GM10266 (cell line): Measurements from ENCODE around the gene NADK2.

Experiments
- DNase-seq: peaks from one replicate; pipeline ENCODE4 v3.0.0; 2012; ENCODE audit errors: extremely low spot score
- TF ChIP-seq, protein P1 (sequence below): IDR thresholded peaks from 2 replicates; pipeline ENCODE4 v1.5.1; 2012; ENCODE audit warnings: mild to moderate bottlenecking, low read depth; ENCODE audit not compliant: control insufficient read depth, insufficient read depth; ENCODE audit errors: missing control alignments

Gene NADK2

DNA sequence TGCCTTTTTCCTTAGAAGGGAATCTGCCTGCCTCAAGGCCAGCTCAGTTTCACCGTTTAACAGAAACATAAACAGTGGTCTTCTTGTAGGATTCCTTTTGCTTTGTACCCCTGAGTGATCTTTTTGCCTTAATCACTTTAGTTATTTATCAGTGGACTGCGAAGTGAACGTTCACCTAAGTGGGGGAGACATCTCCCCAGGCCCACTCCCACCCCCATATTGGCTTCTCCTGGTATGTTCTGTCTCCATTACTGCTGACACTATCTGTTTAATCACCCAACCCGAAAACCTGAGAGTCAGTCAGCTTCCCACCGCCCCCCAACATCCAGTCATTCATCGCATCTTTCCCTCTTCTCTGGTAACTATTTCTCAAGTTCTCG lies 88.4 kb downstream of the NADK2 start:
- DNase-seq, result no peak

DNA sequence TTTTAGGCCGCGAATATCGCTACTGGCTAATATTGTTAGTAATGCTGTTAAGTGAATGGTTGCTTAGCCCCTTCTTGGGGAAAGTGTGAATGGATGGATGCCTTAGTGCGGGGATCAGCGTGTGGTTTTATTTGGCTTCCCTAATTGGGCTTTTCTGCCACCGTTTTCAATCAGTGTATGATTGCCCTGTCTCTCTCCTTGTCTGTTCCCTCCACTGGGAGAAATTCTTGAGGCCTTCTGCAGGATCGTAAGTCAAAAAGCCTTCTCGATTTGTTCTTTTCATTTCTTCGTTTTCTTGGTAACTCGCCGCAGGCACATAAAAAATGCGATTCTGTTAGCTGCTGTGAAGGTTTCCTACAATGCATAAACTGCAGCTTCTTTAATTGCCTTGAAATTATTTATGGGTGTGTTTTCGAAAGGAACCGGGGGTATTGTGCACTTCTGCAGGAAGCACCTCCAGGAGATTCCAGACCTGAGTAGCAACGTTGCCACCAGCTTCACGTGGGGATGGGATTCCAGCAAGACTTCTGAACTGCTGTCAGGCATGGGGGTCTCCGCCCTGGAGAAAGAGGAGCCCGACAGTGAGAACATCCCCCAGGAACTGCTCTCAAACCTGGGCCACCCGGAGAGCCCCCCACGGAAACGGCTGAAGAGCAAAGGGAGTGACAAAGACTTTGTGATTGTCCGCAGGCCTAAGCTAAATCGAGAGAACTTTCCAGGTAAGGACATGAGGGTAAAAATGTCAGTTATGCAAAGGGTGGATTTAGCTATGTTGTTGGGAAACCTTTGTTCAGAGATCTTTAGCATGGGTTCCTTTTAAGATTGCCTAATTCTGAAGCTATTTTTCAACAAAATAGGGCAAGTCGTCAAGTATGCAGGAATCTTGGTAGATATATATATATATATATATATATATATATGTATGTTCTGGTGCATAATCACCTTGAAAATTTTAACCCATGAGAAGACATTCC lies 89.1 kb downstream of the NADK2 start:
- no peak for DNase-seq
- TF ChIP-seq, protein P1, sequence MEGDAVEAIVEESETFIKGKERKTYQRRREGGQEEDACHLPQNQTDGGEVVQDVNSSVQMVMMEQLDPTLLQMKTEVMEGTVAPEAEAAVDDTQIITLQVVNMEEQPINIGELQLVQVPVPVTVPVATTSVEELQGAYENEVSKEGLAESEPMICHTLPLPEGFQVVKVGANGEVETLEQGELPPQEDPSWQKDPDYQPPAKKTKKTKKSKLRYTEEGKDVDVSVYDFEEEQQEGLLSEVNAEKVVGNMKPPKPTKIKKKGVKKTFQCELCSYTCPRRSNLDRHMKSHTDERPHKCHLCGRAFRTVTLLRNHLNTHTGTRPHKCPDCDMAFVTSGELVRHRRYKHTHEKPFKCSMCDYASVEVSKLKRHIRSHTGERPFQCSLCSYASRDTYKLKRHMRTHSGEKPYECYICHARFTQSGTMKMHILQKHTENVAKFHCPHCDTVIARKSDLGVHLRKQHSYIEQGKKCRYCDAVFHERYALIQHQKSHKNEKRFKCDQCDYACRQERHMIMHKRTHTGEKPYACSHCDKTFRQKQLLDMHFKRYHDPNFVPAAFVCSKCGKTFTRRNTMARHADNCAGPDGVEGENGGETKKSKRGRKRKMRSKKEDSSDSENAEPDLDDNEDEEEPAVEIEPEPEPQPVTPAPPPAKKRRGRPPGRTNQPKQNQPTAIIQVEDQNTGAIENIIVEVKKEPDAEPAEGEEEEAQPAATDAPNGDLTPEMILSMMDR, result no peak

More for the DNA sequence above, 88.4 kb downstream of the NADK2 start:
- TF ChIP-seq, protein P1, result no peak

DNA sequence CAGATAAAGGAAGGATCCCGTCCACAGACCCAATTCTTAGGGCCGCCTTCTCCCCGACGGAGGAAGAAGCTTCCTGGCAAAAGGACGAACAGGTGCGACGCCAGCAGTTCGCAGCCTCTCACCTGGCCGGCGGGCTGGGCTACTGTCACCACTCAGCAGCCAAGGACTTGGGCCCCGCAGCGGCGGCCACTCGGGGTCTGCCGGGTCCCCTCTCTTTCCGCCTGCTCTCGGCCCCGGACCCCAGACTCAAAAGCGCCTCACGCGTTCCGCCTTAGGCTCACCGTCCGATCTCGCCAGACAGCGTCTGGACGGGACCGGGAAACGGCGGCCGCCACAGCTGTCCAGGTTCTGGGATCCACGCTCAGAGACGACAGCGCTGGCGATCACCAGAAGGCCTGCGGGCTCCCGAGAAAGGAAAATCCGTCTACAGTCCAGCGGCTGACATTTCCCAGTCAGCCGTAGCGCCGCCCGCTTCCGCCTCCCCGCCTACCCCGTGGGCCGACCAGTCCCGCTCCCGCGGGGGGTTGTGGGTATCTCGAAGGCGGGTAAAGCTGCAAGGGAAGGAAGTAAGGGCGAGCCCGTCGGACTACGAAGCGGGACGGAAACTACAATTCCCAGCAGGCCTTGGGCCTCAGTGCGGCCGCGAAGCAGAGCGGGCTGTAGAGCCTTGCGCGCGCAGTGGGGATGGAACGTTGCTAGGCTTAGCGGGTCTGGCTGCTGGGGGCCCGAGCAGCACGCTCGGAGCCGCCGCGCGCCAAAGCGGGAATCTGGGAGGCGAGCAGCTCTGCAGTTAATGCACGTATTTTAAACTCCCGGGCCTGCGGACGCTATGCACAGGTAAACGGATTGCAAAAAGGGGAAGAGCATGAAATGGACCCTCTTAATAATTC lies 90.0 kb downstream of the NADK2 start, which contains the start of the genes LMBRD2 and SKP2:
LMBRD2 (minus strand) TSS at position 454 of the 890 bp plus-strand sequence. CDS start 8,538 bp downstream, outside the sequence.
SKP2 (plus strand) TSS at position 678 of the 890 bp plus-strand sequence; CDS start at position 830, 152 bp downstream.
- peak; percentile 89 for DNase-seq
- TF ChIP-seq, protein P1, result no peak

DNA sequence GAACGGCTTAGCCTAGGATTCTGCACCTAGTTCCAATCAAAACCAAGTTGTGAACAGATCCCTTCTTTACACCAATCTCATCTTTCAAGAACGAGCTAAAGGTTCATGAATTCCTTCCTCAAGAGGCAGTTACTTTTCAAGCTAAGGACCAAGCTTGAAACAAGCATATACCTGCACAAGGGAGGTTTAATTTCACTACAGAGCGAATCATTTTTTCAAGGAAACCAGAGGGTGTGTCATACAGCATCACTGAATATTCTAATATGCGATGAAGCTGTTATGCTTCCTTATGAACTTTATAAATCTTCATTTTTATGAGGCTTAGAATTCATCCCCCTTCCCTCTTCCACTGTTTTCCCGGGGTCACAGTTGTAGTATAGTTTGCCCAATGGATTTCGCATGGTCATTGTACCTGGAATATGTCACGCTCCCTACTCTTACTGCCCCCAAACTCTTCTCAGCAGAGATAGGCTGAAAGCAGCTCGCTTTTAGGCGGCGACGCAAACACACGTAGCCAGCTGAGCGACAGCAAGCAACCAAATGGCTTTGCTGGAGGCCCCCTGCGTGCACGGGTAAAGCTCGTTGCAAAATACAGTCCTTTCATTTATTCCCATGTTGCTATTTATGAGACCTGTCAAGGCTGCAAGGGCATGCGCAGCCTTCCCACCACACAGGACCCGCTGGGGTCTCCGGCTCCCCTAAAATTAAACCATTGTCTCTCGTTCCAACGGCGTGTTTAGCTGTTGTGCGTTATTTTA lies 90.9 kb downstream of the NADK2 start:
- DNase-seq, result peak; percentile 42
- TF ChIP-seq, protein P1, result no peak

DNA sequence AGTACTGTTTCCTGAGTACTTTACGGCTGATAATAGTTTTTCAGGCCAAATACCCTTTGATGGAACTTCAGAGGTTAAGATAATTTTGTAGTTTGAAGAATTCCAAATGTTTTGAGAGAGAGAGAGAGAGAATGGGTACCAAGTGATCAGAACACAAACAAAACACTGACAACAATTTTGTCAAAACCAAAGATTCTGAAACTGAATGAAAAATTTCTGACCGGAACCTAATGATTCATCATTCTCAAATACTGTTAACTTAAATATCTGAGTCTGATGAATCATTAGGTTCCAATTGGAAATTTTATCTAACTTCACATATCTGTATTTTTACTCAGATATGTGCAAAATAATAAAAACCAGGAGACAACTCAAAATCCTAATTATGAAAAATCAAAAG lies 94.0 kb downstream of the NADK2 start:
- DNase-seq, result no peak
- TF ChIP-seq, protein P1, result no peak

DNA sequence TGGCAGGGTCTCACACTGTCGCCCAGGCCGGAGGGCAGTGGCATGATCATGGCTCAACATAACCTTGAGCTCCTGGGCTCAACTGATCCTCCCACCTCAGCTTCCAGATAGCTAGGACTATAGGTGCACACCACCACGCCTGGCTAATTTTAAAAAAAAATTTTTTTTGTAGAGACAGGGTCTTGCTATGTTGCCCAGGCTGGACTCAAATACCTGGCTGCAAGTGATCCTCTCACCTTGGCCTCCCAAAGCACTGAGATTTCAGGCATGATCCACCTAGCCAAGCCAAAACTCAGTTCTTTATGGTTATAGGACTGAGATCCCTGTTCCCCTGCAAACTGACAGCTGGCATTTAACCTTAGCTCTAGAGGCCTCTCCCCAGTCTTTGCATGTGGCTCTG lies 95.3 kb downstream of the NADK2 start:
- TF ChIP-seq, protein P1, result no peak
- DNase-seq, result no peak
